22Rv1 (cell line): ENCODE results near the gene PPP1R37.

Experiments
- H3K27ac ChIP-seq: fragments of 450-650 bp; 2 replicates; pipeline ENCODE4 v1.5.1; 2017
- CTCF ChIP-seq: fragments of 450-650 bp; IDR thresholded peaks from 2 replicates; pipeline ENCODE4 v1.5.1; 2017; ENCODE audit warnings: mild to moderate bottlenecking
- ZFX ChIP-seq: fragments of 450-650 bp; IDR thresholded peaks from 2 replicates; pipeline ENCODE4 v1.6.1; 2017; ENCODE audit warnings: antibody characterized with exemption, borderline replicate concordance

PPP1R37 gene

GRCh38 chr19:45184115-45184514 lies 91.1 kb downstream of the PPP1R37 start:
- H3K27ac ChIP-seq, result no peak overlapping the region
- TF ChIP-seq CTCF (no peak), ZFX (no peak)

GRCh38 chr19:45186509-45187334 lies 93.7 kb downstream of the PPP1R37 start:
- no peak overlapping the region for H3K27ac ChIP-seq
- TF ChIP-seq CTCF (no peak), ZFX (no peak)

- H3K27ac ChIP-seq, result no peak overlapping the region
- no peak for TF ChIP-seq ZFX
- peak; percentile 85 for TF ChIP-seq CTCF
Measured at GRCh38 chr19:45187421-45188100, 94.6 kb downstream of the PPP1R37 start.

GRCh38 chr19:45189971-45190370 lies 97.0 kb downstream of the PPP1R37 start:
- no peak for TF ChIP-seq ZFX
- TF ChIP-seq CTCF, result no peak
- no peak overlapping the region for H3K27ac ChIP-seq

- H3K27ac ChIP-seq, result no peak overlapping the region
- TF ChIP-seq CTCF, result no peak
- TF ChIP-seq ZFX, result no peak
Measured at GRCh38 chr19:45191375-45191774, 98.4 kb downstream of the PPP1R37 start.

- H3K27ac ChIP-seq, result no peak overlapping the region
- TF ChIP-seq CTCF (no peak), ZFX (no peak)
Measured at GRCh38 chr19:45195764-45196163, 102.8 kb downstream of the PPP1R37 start.
